ENCODE data around the gene NUMB.

NUMB gene

GRCh38 chr14:73285979-73286378, 172.4 kb downstream of the NUMB start:
- DNase-seq, result no peak

DNA sequence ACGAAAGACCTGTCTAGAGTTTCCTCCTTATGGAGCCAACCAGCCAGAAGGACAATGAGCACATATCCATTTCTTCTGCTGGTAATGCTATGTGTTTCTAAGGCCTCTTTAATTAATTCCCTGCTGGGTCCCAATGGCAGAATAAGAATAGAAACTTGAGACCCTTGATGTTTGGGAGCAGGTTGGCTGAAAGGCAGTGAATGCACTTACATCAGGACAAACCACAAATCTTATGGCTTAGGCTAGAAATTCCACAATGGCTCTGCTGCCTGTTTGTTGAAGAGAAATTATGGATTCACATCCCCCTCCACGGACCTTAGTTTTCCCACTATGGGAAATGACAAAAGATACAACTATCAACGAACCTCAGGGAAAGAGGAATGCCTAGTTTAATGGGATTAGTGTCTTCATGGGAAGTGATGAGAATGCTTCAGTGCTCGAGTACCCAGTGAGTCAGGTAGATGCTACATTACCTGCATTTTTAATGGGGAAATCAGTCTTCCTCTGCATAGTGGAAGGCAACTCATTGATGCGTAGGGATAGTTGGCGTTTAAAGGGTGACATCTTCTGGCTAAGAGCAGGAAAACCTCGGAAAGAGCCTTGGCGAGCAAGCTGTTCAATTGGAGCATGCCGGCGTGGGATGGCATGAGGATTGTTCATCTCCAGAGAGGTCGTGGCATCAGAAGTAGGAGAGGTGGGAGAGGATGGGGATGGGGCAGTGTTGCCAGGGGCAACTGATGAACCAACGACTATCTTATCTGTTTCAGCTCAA, 174.6 kb downstream of the NUMB start:
- DNase-seq, result peak; percentile 70 to 83

DNA sequence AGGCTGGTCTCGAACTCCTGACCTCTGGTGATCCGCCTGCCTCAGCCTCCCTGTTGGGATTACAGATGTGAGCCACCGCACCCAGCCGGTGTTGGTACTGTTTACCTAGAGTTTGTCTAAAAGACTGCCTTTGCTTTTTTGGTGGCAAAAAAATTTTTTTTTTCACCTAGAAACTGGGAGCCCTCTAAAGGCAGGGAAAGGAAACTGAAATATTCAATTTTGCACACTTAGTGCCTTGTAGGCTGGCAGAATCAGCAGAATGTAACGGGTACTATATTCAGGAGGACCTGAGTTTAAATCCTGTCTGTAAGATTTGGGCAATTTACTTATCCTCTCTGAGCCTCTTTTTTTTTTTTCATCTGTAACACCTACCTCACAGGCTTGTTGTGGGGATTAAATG, 177.4 kb downstream of the NUMB start:
- DNase-seq, result no peak

- DNase-seq, result no peak
These were observed 181.0 kb downstream of the NUMB start for GRCh38 chr14:73277376-73277775.

GRCh38 chr14:73276836-73277235, 181.5 kb downstream of the NUMB start:
- DNase-seq, result no peak

DNA sequence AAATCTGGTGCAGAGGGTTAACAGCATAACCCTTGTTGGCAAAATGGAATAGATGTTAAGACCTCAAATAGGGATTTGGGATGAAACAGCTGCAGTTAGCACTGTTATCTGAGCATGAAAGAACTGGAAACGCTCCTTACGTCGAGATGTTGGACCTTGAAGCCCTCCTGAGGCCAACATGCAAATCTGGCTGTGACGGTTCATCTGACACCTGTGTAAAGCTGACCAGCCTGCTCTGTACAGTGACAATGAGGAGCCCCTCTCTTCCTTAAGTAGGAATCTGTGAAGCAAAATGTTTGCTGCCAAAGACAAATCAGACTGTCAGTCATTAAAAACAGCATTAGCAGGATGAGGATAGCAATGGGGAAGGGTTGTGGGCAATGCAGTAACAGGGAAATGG, 184.5 kb downstream of the NUMB start:
- peak in 1 of 2 experiments; percentile 37 for DNase-seq

- DNase-seq, result peak; percentile 93 to 98
These were observed 186.0 kb downstream of the NUMB start for GRCh38 chr14:73272393-73272792.

- no peak for DNase-seq
These were observed 188.4 kb downstream of the NUMB start for GRCh38 chr14:73269729-73270531.

DNA sequence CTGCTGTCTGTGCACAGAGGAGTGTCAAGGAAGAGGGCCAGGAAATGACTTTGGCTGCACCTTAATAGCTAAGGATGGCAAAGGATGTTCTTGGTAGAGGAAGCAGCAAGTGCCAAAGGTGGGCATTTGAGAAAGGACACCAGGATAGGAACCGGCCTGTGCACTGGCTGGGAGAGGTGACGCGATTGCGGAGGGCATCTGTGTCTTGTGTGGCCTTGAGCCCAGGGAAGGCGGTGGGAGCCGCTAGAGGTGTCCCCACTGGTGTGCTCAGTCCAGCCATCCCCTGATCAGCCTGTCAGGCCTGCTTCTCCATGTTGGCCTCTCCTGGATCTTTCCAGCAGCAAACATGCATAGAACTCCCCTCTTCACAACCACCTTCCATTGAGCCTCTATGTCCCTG, 190.9 kb downstream of the NUMB start:
- no peak for DNase-seq

DNA sequence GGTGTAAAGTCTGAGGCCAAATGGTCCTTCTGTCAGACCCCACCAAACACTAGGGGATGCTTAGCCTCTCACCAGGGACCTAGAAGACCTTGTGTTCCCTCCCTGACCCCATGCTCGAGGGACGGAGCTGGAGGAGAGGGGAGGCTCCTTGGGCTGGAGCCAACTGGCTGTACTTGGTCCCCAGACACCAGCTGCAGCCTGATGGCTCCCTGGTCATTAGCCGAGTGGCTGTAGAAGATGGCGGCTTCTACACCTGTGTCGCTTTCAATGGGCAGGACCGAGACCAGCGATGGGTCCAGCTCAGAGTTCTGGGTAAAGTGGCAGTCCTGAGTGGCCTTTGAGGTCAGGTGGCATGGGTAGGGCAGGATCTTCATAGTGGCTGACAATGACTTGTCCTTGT, 192.0 kb downstream of the NUMB start:
- no peak for DNase-seq

DNA sequence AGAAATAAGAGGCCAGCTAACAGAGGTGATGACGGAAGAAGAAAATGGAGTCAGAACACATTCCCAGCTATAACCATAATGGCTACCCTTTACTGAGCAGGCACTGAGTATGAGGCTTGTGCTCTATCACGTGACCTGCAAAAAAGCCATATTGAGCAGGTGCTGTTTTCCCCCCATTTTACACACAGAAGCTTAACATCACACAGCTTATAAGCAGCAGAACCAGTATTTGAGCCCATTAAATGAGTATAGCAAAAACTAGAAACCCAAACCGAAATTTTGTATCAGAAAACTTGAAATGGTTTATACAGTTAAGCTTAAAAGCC, 192.7 kb downstream of the NUMB start:
- peak in 1 of 2 experiments; percentile 15 for DNase-seq

DNA sequence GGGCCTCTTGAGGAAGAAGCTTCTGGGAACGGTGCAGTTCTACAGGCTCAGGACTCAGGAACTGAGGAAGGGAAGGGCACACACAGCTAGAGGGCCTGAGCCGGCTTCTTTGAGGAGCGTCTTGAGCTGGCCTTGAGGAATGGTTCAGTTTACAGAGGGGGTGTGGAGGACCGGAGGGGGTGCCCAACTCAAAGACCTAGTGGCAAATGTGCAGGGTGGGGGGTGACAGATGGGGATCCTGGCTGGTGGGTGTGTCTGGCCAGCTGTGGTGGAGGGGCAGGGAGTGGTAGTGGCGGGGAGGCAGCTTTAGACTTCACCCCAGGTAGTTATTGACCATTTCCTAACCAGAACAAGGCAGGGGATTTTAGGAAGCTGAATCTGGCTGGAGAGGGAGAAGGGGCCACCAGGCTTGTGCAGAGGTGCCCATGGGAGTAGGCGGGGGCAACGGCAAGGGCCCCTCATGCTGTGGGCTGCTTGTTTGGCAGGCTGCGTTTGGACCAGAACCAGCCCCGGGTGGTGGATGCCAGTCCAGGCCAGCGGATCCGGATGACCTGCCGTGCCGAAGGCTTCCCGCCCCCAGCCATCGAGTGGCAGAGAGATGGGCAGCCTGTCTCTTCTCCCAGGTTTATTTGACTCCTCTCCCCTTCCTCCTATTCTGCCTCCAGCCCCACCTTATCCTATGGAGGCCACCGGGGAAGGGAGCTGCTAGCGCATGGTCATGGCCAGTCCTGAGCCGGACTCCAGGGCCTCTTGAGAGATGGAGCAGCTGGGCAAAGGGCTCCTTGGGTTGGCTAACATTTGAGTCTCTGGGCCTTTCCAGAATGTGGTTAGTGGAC, 193.2 kb downstream of the NUMB start:
- peak in 1 of 2 experiments; percentile 51 for DNase-seq

DNA sequence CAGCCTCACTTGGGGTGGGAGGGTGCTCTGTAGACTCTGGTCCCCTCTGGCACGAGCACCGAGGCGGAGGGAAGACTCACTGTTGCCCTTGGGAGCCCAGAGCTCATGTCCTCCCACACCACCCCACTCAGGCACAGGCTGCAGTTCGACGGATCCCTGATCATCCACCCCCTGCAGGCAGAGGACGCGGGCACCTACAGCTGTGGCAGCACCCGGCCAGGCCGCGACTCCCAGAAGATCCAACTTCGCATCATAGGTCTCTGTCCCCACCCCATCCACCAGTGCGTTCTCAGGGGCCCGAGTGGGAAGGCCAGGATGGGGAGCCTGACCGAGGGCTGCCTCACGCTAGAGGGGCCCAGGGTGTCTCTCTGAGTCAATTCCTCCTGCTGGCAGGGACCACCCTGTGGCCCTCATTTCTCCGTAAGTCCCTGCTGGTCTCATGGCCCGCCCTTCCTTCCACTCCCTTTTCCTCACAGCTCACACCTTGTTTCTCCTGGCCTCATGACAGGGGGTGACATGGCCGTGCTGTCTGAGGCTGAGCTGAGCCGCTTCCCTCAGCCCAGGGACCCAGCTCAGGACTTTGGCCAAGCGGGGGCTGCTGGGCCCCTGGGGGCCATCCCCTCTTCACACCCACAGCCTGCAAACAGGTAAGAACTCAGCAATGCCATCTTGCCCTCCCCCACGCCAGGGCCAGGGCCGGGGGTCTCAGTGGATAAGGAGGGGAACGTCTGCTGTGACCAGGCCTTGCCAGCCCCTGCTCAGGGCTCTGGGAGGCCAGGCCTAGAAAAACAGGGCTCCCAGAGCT, 194.1 kb downstream of the NUMB start:
- DNase-seq, result no peak

GRCh38 chr14:73263606-73264005, 194.7 kb downstream of the NUMB start:
- DNase-seq, result no peak

DNA sequence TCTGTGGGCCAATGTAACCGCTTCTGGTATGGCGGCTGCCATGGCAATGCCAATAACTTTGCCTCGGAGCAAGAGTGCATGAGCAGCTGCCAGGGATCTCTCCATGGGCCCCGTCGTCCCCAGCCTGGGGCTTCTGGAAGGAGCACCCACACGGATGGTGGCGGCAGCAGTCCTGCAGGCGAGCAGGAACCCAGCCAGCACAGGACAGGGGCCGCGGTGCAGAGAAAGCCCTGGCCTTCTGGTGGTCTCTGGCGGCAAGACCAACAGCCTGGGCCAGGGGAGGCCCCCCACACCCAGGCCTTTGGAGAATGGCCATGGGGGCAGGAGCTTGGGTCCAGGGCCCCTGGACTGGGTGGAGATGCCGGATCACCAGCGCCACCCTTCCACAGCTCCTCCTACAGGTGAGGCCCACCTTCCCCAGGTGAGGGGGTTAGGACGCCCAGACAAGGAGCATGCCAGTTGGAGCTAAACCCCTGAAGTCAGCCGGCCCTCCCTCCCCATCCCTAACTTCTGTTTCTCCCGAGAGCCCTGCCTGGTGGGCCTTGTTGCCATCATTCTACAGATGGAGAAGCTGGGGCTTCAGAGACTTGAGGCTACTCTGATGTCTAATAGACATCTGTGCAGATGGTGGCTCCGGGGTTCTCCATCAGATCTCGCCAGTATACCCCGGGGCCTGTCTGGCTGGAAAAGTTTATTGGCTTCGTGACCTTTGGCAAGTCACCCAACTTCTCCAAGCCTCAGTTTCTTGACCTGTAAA, 195.7 kb downstream of the NUMB start:
- DNase-seq, result no peak

- DNase-seq, result no peak
These were observed 196.6 kb downstream of the NUMB start for GRCh38 chr14:73261520-73262426.

- no peak for DNase-seq
These were observed 197.3 kb downstream of the NUMB start for GRCh38 chr14:73261075-73261474.

- DNase-seq, result no peak
These were observed 197.8 kb downstream of the NUMB start for GRCh38 chr14:73260574-73260973.

- no peak for DNase-seq
These were observed 198.5 kb downstream of the NUMB start for GRCh38 chr14:73259837-73260236.

GRCh38 chr14:73258845-73259611, 199.3 kb downstream of the NUMB start:
- DNase-seq, result no peak
